Progenitor cell of endocrine pancreas (in vitro differentiated cells): Measurements from ENCODE around the gene RALGAPA1. TPM values are rescaled to one million over a fixed set of nuclear protein-coding genes. Genes with fewer than 3 reads are reported as not detected.
A peak's percentile ranks its signal among the peaks of the same experiment; 100 is the strongest.
"Not testable (repeated sequence)": the region's sequence is repeated elsewhere in the genome, so short reads cannot be mapped to it uniquely, and the experiment has no call there.

Experiments
- DNase-seq: peaks from one replicate; pipeline ENCODE4 v3.0.0; 2021; ENCODE audit warnings: low spot score; ENCODE audit not compliant: unreplicated experiment
- H3K27ac Mint-ChIP-seq: 2 replicates; pipeline ENCODE4 v1.8.0; 2021; ENCODE audit warnings: mild to moderate bottlenecking, moderate library complexity, mixed read lengths
- H3K27me3 Mint-ChIP-seq: 2 replicates; pipeline ENCODE4 v1.8.0; 2021; ENCODE audit warnings: mixed read lengths
- H3K36me3 Mint-ChIP-seq: 2 replicates; pipeline ENCODE4 v1.8.0; 2022; ENCODE audit warnings: mixed read lengths; ENCODE audit not compliant: insufficient read depth
- H3K4me1 Mint-ChIP-seq: 2 replicates; pipeline ENCODE4 v1.8.0; 2021; ENCODE audit warnings: low read depth, mixed read lengths
- H3K4me3 Mint-ChIP-seq: 2 replicates; pipeline ENCODE4 v1.8.0; 2021; ENCODE audit warnings: low read depth, mild to moderate bottlenecking, moderate library complexity, mixed read lengths
- H3K9me3 Mint-ChIP-seq: 2 replicates; pipeline ENCODE4 v1.8.0; 2021; ENCODE audit warnings: low read depth, mixed read lengths
- total RNA-seq: library from RNA; stranded (reverse); gene quantifications from 2 replicates; pipeline ENCODE4 v1.2.1, GENCODE V29; 2021
- TF ChIP-seq, protein P1 (sequence below): fragments of 200-600 bp; sonication (generic); IDR thresholded peaks from one replicate; pipeline ENCODE4 v1.5.0; 2021; ENCODE audit warnings: antibody characterized with exemption, mild to moderate bottlenecking; ENCODE audit not compliant: unreplicated experiment

The RALGAPA1 gene
- total RNA-seq, 1 donor from 2014 or later, result 58.7 TPM

DNA sequence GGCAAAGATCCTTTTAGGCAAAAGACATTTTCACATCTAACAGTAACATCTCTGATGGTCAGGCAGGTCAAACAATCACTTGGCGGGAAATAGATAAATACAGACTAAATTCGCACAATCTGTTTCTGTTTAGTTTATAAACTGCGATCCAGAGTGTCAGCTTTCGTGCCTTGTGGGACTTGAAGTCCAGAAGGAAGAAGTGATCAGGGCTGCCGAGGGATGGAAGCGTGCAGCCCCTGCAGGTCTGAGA lies 16.8 kb upstream of the RALGAPA1 start:
- Mint-ChIP-seq H3K27me3 (no peaks in the 10 kb centered on the region), H3K4me1 (peaks cover 12% of the 10 kb centered on the region), H3K9me3 (no peaks in the 10 kb centered on the region), H3K4me3 (peak overlapping the region; percentile 90), H3K36me3 (peaks cover 3% of the 10 kb centered on the region), H3K27ac (peak overlapping the region; percentile 94)
- TF ChIP-seq, protein P1, sequence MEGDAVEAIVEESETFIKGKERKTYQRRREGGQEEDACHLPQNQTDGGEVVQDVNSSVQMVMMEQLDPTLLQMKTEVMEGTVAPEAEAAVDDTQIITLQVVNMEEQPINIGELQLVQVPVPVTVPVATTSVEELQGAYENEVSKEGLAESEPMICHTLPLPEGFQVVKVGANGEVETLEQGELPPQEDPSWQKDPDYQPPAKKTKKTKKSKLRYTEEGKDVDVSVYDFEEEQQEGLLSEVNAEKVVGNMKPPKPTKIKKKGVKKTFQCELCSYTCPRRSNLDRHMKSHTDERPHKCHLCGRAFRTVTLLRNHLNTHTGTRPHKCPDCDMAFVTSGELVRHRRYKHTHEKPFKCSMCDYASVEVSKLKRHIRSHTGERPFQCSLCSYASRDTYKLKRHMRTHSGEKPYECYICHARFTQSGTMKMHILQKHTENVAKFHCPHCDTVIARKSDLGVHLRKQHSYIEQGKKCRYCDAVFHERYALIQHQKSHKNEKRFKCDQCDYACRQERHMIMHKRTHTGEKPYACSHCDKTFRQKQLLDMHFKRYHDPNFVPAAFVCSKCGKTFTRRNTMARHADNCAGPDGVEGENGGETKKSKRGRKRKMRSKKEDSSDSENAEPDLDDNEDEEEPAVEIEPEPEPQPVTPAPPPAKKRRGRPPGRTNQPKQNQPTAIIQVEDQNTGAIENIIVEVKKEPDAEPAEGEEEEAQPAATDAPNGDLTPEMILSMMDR, result no peak
- no peak for DNase-seq

DNA sequence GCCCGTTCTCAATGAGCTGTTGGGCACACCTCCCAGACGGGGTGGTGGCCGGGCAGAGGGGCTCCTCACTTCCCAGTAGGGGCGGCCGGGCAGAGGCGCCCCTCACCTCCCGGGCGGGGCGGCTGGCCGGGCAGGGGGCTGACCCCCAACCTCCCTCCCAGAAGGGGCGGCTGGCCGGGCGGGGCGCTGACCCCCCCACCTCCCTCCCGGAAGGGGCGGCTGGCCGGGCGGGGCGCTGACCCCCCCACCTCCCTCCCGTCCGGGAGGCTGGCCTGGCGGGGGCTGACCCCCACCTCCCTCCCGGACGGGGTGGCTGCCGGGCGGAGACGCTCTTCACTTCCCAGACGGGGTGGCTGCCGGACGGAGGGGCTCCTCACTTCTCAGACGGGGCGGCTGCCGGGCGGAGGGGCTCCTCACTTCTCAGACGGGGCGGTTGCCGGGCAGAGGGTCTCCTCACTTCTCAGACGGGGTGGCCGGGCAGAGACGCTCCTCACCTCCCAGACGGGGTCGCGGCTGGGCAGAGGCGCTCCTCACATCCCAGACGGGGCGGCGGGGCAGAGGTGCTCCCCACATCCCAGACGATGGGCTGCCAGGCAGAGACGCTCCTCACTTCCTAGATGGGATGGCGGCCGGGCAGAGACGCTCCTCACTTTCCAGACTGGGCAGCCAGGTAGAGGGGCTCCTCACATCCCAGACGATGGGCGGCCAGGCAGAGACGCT lies 15.5 kb upstream of the RALGAPA1 start:
- H3K4me1 Mint-ChIP-seq, result peaks cover 12% of the 10 kb centered on the region
- H3K4me3 Mint-ChIP-seq, H3K27me3 Mint-ChIP-seq, H3K27ac Mint-ChIP-seq, H3K36me3 Mint-ChIP-seq, H3K9me3 Mint-ChIP-seq, DNase-seq: not testable (repeated sequence)

DNA sequence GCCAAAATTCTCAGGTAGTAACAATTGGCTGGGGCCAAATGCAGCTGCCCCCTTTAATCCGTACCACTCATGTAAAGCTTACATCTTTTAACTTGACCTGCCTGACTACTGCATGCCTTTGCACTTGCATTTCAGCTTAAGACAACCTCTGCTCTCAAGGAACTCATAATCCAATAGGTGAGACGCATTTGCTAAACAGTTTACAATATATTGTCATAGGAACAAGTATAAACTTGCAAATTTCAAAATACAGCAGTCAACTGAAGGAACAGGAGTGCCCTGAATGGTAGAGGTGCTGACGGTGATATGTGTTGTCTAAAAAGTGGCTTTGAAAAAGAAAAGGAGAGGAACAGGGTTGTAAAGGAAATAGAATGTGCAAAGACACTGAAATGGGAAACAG lies 13.4 kb upstream of the RALGAPA1 start:
- DNase-seq, result no peak
- Mint-ChIP-seq H3K9me3 (no peaks in the 10 kb centered on the region), H3K27me3 (no peaks in the 10 kb centered on the region), H3K27ac (no peak overlapping the region), H3K4me3 (no peak overlapping the region), H3K4me1 (peaks cover 8% of the 10 kb centered on the region), H3K36me3 (no peaks in the 10 kb centered on the region)
- TF ChIP-seq, protein P1, result no peak

DNA sequence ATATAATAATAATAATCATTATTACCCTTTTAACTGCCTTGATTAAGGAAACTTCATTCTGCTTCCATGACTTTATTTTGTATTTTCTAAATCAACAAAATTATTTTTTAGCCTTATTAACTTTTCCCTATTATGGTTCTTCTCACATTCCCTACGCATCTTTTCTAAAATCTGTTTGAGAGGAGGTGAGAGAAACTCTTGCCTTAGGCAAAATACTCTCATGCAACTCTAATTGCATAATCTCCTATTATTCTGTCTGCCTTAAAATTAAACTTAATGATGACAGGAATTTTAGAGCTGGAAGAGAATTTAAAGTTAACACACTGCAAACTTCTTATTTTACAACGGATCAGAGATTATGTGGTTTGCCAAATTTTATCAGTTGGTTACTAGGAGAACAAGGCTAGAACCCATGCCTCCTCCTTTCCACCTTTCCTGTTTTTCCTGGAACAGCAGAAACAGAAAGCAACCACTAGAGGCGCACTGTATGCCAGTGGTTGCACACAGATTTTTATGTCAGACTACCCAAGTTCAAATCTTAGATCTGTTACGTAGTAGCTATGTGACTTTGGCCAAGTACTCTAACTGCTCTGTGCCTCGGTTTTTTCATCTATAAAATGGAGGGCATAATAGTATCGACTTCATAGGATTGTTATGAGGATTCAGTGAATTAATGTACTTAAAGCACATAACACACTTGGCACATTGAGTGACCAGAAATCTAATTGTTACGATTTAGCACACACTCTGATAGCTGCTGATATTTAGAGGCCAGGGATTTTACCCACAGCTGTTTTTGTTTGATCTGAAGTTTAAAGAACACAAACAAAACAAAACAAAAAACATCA lies 12.7 kb upstream of the RALGAPA1 start:
- H3K4me1 Mint-ChIP-seq, result peaks cover 3% of the 10 kb centered on the region
- TF ChIP-seq, protein P1, result peak; percentile 23
- no peak for DNase-seq
- H3K9me3 Mint-ChIP-seq, result no peaks in the 10 kb centered on the region
- no peak overlapping the region for H3K27ac Mint-ChIP-seq
- no peaks in the 10 kb centered on the region for H3K36me3 Mint-ChIP-seq
- no peak overlapping the region for H3K4me3 Mint-ChIP-seq
- H3K27me3 Mint-ChIP-seq, result no peaks in the 10 kb centered on the region

DNA sequence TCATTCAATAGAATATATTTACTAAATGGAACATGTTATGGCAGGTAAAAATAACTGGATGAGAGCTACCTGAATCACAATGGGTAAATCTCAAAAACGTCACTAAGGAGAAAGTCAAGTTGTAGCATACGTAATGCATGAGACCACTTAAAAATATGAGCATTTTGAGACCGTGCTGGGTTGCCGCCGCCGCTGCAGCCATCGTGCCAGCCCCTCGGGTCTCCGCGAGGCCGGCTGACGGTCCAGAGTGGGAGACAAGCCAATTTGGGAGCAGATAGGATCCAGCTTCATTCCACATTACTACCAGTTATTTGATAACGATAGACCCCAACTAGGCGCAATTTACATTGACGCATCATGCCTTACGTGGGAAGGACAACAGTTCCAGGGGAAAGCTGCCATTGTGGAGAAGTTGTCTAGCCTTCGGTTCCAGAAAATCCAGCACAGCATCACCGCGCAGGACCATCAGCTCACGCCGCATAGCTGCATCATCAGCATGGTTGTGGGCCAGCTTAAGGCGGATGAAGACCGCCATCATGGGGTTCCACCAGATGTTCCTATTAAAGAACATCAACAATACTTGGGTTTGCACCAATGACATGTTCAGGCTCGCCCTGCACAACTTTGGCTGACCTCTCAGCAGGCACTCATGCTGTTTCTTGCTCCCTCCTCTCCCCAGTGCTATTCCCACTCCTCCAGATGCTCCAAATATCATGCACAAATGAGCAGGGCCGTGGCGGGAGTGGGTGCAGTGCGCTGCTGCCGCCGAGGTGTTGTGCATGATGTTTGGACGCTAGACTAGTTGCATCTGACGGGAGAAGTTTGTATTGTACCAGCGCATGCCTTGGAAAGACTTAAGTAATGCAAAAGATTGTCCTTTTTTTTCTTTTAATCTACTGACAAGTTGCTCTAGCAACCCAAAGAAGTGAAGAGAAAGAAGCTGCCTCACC lies 10.8 kb upstream of the RALGAPA1 start:
- no peaks in the 10 kb centered on the region for H3K4me1 Mint-ChIP-seq
- H3K9me3 Mint-ChIP-seq, result no peaks in the 10 kb centered on the region
- TF ChIP-seq, protein P1, result no peak
- no peak overlapping the region for H3K27ac Mint-ChIP-seq
- no peak overlapping the region for H3K4me3 Mint-ChIP-seq
- H3K36me3 Mint-ChIP-seq, result no peaks in the 10 kb centered on the region
- H3K27me3 Mint-ChIP-seq, result no peaks in the 10 kb centered on the region
- no peak for DNase-seq
